Kidney (tissue), 14 donors: ENCODE data around the gene SYNE1. TPM values are rescaled to one million over a fixed set of nuclear protein-coding genes. Genes with fewer than 3 reads are reported as not detected.

Experiments used
- DNase-seq, 5 donors: peaks; one replicate each; pipeline ENCODE4 v3.0.0-alpha.2; 2013 to 2020
- FAIRE-seq: peaks from 2 replicates; lab custom pipeline; 2012; peaks lifted over from hg19 to GRCh38; lab: Jason Lieb, UNC
- H3K27ac ChIP-seq, 2 donors: one replicate each; pipeline ENCODE4 v1.7.0; 2013; ENCODE audit warnings: low read depth in 2 of 2, low read length in 2 of 2, inconsistent platforms in 1 of 2
- H3K27me3 ChIP-seq: one replicate; pipeline ENCODE4 v1.7.1; 2013; ENCODE audit warnings: low read length, inconsistent platforms; ENCODE audit not compliant: control insufficient read depth, insufficient read depth
- H3K36me3 ChIP-seq, 3 donors: one replicate each; pipeline versions ENCODE4 v1.7.0 to v1.7.1; 2013; ENCODE audit warnings: low read length in 3 of 3, control low read depth in 1 of 3, inconsistent platforms in 1 of 3; ENCODE audit not compliant: insufficient read depth in 3 of 3, control insufficient read depth in 2 of 3
- H3K4me1 ChIP-seq, 3 donors: one replicate each; pipeline versions ENCODE4 v1.7.0 to v1.7.1; 2013; ENCODE audit warnings: low read length in 3 of 3, inconsistent platforms in 1 of 3, low read depth in 1 of 3; ENCODE audit not compliant: control insufficient read depth in 2 of 3, insufficient read depth in 2 of 3
- H3K4me3 ChIP-seq, 3 donors: one replicate each; pipeline versions ENCODE4 v1.7.0 to v1.8.1; 2013; ENCODE audit warnings: low read length in 3 of 3, control low read depth in 1 of 3, inconsistent platforms in 1 of 3
- H3K9ac ChIP-seq, 3 donors: one replicate each; pipeline versions ENCODE4 v1.7.0 to v1.7.1; 2013; ENCODE audit warnings: low read length in 3 of 3, control low read depth in 1 of 3, inconsistent platforms in 1 of 3
- H3K9me3 ChIP-seq, 3 donors: one replicate each; pipeline versions ENCODE4 v1.7.0 to v1.7.1; 2013; ENCODE audit warnings: low read length in 3 of 3, control low read depth in 1 of 3, inconsistent platforms in 1 of 3; ENCODE audit not compliant: control insufficient read depth in 2 of 3, insufficient read depth in 1 of 3
- intact Hi-C: fragments of 100-400 bp; cut with DNase I; formaldehyde crosslinking; loops from one replicate; pipeline ENCODE4 v1.11.1; 2022
- polyA plus RNA-seq: library from polyadenylated mRNA; stranded (reverse); fragments of 350-450 nt; fragmentation: Illumina TruSeq; extraction: RNeasy Lipid Tissue Mini Kit (QIAGEN cat#74804); gene quantifications from one replicate; pipeline ENCODE4 v1.2.3, GENCODE V29; 2014; ENCODE audit warnings: low read depth, low replicate concordance; ENCODE audit not compliant: insufficient read depth
- total RNA-seq: library from RNA; stranded (reverse); fragmentation: NEBNext Ultra II Directional; extraction: Animal tissue kit (Norgen Biotek cat#: 25700); gene quantifications from one replicate; pipeline ENCODE4 v1.2.1, GENCODE V29; 2021
- TF ChIP-seq, protein P1 (sequence below): IDR thresholded peaks from 3 replicates; pipeline ENCODE4 v1.5.1; 2012; ENCODE audit warnings: mild to moderate bottlenecking, moderate library complexity, borderline replicate concordance; ENCODE audit not compliant: insufficient read depth; ENCODE audit errors: extremely low read depth
- donor health status: control.
- donor health status: control.
- donor health status: control.
- donor health status: control.
- donor health status: control.
- donor health status: DM: yes; HTN: yes; CAD: no.
- donor health status: Normal renal cell carcinoma (clear cell type).

Gene SYNE1
- total and polyA plus RNA-seq, 2 donors from 2014 or later = 47.8 to 216 TPM

DNA sequence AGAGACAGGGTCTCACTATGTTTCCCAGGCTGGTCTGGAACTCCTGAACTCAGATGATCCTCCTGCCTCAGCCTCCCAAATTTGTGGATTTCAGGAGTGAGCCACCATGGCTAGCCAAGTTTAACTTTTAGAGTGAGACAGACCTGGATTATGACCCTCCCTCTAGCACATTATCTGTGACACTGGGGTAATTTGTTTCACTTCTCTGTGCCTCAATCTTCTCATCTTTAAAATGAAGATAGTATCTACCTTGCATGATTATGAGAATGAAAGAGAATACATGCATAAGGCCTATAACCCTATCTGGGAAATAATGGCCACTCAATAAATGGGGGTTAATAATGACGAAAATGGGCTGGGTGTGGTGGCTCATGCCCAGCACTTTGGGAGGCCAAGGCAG, 373.6 kb downstream of the SYNE1 start:
- DNase-seq (no peak), FAIRE-seq (no peak)
- no peaks in the 10 kb centered on the region for H3K27me3 ChIP-seq
- H3K9ac ChIP-seq = no peak overlapping the region
- intact Hi-C loops = no loop called here
- H3K9me3 ChIP-seq = no peaks in the 10 kb centered on the region
- no peak overlapping the region for H3K4me3 ChIP-seq
- no peak overlapping the region for H3K27ac ChIP-seq
- H3K36me3 ChIP-seq = peaks cover 9 to 40% (median 27%) of the 10 kb centered on the region in 3 donors
- no peaks in the 10 kb centered on the region for H3K4me1 ChIP-seq
- TF ChIP-seq, protein P1, sequence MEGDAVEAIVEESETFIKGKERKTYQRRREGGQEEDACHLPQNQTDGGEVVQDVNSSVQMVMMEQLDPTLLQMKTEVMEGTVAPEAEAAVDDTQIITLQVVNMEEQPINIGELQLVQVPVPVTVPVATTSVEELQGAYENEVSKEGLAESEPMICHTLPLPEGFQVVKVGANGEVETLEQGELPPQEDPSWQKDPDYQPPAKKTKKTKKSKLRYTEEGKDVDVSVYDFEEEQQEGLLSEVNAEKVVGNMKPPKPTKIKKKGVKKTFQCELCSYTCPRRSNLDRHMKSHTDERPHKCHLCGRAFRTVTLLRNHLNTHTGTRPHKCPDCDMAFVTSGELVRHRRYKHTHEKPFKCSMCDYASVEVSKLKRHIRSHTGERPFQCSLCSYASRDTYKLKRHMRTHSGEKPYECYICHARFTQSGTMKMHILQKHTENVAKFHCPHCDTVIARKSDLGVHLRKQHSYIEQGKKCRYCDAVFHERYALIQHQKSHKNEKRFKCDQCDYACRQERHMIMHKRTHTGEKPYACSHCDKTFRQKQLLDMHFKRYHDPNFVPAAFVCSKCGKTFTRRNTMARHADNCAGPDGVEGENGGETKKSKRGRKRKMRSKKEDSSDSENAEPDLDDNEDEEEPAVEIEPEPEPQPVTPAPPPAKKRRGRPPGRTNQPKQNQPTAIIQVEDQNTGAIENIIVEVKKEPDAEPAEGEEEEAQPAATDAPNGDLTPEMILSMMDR = no peak

DNA sequence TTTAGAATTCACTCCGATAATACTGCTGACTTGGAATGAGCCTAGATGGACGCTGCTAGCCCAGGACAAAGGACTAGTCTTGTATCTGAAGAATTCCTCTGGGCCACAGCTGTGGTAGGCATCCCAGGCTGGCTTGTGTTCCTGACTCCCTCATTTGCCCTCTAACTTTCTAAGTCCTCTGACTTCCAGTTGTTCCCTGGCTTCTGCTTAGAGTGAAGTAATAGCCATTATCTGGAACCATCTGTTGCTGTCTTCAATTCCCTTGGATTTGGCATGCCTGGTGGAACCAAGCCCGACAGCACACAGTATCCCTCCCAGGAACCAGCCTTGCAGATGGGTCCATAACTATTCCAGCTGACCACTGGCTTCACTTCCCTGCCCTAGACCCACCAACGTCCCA, 376.0 kb downstream of the SYNE1 start:
- FAIRE-seq (no peak), DNase-seq (no peak)
- H3K9ac ChIP-seq = no peak overlapping the region
- intact Hi-C loops = no loop called here
- H3K27me3 ChIP-seq = no peaks in the 10 kb centered on the region
- H3K9me3 ChIP-seq = no peaks in the 10 kb centered on the region
- TF ChIP-seq, protein P1 = no peak
- H3K27ac ChIP-seq = no peak overlapping the region
- H3K4me3 ChIP-seq = no peak overlapping the region
- H3K4me1 ChIP-seq = no peaks in the 10 kb centered on the region
- peaks cover 9 to 41% (median 25%) of the 10 kb centered on the region in 3 donors for H3K36me3 ChIP-seq

DNA sequence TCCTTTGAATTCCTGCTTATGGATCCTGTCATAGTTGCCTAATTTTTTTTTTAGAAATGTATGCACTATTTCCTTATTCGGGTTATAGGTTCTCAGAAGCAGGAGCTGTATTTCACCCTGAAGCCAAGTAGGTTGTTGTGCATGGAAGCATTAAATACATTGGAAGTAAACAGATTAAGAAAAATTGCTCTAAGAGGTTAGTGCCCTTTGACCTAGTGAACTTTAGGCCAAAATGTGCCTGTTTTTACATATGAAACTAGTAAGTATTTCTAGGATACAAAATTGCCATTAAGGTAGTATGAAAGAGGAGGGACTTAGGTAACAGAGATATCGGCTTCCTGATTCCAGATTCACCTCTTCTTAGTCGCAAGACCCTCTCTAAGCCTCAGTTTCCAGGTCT, 377.9 kb downstream of the SYNE1 start:
- TF ChIP-seq, protein P1 = no peak
- H3K4me1 ChIP-seq = peaks cover 0 to 4% (median 3%) of the 10 kb centered on the region in 3 donors
- FAIRE-seq = no peak

DNA sequence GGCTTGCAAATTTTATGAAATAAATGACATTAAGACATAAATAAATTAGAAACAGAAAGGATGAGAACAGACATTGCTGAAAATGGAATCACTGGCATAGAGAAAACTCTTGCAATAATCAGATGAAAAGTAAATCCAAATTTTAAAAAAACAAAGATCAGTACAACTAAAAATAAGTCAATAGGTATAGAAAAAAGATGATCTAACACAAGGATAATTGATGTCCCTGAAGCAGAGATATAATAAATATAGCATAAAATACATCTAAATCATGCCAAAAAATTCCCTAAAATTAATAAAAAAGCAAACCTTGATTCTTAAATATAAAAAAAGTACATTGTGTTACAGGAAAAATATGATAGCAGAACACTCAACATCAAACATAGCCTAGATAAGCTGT, 379.6 kb downstream of the SYNE1 start:
- no peak overlapping the region for H3K9ac ChIP-seq
- H3K4me1 ChIP-seq = peaks cover 0 to 4% (median 3%) of the 10 kb centered on the region in 3 donors
- H3K27ac ChIP-seq = no peak overlapping the region
- intact Hi-C loops = no loop called here
- DNase-seq (no peak), FAIRE-seq (no peak)
- H3K4me3 ChIP-seq = no peak overlapping the region
- H3K27me3 ChIP-seq = no peaks in the 10 kb centered on the region
- no peaks in the 10 kb centered on the region for H3K9me3 ChIP-seq
- H3K36me3 ChIP-seq = peaks cover 9 to 54% (median 25%) of the 10 kb centered on the region in 3 donors
- TF ChIP-seq, protein P1 = no peak

More for the DNA sequence above, 377.9 kb downstream of the SYNE1 start:
- no peak for DNase-seq
- Histone ChIP-seq H3K36me3 (peaks cover 15 to 54% (median 29%) of the 10 kb centered on the region in 3 donors), H3K4me3 (no peak overlapping the region), H3K9me3 (no peaks in the 10 kb centered on the region), H3K27me3 (no peaks in the 10 kb centered on the region), H3K9ac (no peak overlapping the region), H3K27ac (no peak overlapping the region)
- intact Hi-C loops = no loop called here
